HG02678 (cell line): Measurements from ENCODE around the gene TSHZ3.

Experiments used
- ATAC-seq: cut with Tn5 transposase; IDR thresholded peaks from one replicate; pipeline ENCODE4 v1.9.1; 2021; ENCODE audit warnings: mild to moderate bottlenecking, moderate library complexity; ENCODE audit not compliant: unreplicated experiment

TSHZ3 gene

GRCh38 chr19:31354316-31354715, 5.1 kb upstream of the TSHZ3 start:
- no peak for ATAC-seq

- ATAC-seq: no peak
These were observed 4.6 kb upstream of the TSHZ3 start for GRCh38 chr19:31353833-31354232.

- no peak for ATAC-seq
These were observed 3.8 kb upstream of the TSHZ3 start for GRCh38 chr19:31352782-31353651.

GRCh38 chr19:31352296-31352781, 3.1 kb upstream of the TSHZ3 start:
- no peak for ATAC-seq

- no peak for ATAC-seq
These were observed 2.6 kb upstream of the TSHZ3 start for GRCh38 chr19:31351855-31352195.

GRCh38 chr19:31351056-31351854, 2.0 kb upstream of the TSHZ3 start:
- no peak for ATAC-seq

- ATAC-seq: no peak
These were observed 1.4 kb upstream of the TSHZ3 start for GRCh38 chr19:31350693-31351055.

GRCh38 chr19:31350033-31350692, 927 bp upstream of the TSHZ3 start:
- ATAC-seq: no peak

- no peak for ATAC-seq
These were observed 616 bp downstream of the TSHZ3 start for GRCh38 chr19:31348481-31349159.

- no peak for ATAC-seq
These were observed 1.3 kb downstream of the TSHZ3 start for GRCh38 chr19:31347828-31348392.

- ATAC-seq: no peak
These were observed 1.9 kb downstream of the TSHZ3 start for GRCh38 chr19:31347354-31347753.

- no peak for ATAC-seq
These were observed 2.8 kb downstream of the TSHZ3 start for GRCh38 chr19:31346184-31347059.

- no peak for ATAC-seq
These were observed 4.8 kb downstream of the TSHZ3 start for GRCh38 chr19:31344403-31344802.

GRCh38 chr19:31342926-31343325, 6.3 kb downstream of the TSHZ3 start:
- ATAC-seq: no peak

- no peak for ATAC-seq
These were observed 8.9 kb downstream of the TSHZ3 start for GRCh38 chr19:31340042-31341025.

- no peak for ATAC-seq
These were observed 9.8 kb downstream of the TSHZ3 start for GRCh38 chr19:31339411-31339810.

GRCh38 chr19:31338069-31338776, 11.0 kb downstream of the TSHZ3 start:
- ATAC-seq: no peak
